ENCODE measurements around the gene CDKN3.
"Not testable (repeated sequence)": the region's sequence is repeated elsewhere in the genome, so short reads cannot be mapped to it uniquely, and the experiment has no call there.

Gene CDKN3

GRCh38 chr14:54370323-54371198 is 26.2 kb upstream of the CDKN3 start:
- DNase-seq: no peak

GRCh38 chr14:54374117-54374884 is 22.5 kb upstream of the CDKN3 start:
- no peak for DNase-seq

GRCh38 chr14:54377501-54377900 is 19.3 kb upstream of the CDKN3 start:
- DNase-seq: no peak

- not testable (repeated sequence) for DNase-seq
These were observed 17.9 kb upstream of the CDKN3 start for GRCh38 chr14:54378893-54379292.

GRCh38 chr14:54380558-54380957 is 16.2 kb upstream of the CDKN3 start:
- DNase-seq: not testable (repeated sequence)

GRCh38 chr14:54381821-54382220 is 15.0 kb upstream of the CDKN3 start:
- DNase-seq: no peak

GRCh38 chr14:54383835-54384234 is 13.0 kb upstream of the CDKN3 start:
- no peak for DNase-seq

GRCh38 chr14:54385556-54385955 is 11.3 kb upstream of the CDKN3 start:
- no peak for DNase-seq

GRCh38 chr14:54387328-54387727 is 9.5 kb upstream of the CDKN3 start:
- DNase-seq: no peak

- DNase-seq: no peak
These were observed 4.5 kb upstream of the CDKN3 start for GRCh38 chr14:54392131-54392859.

- DNase-seq: not testable (repeated sequence)
These were observed 3.6 kb upstream of the CDKN3 start for GRCh38 chr14:54392986-54393884.

- no peak for DNase-seq
These were observed 2.2 kb upstream of the CDKN3 start for GRCh38 chr14:54394596-54394995.

GRCh38 chr14:54395284-54395683 is 1.5 kb upstream of the CDKN3 start:
- no peak for DNase-seq

GRCh38 chr14:54395716-54396115 is 1.1 kb upstream of the CDKN3 start:
- DNase-seq: no peak

- DNase-seq: no peak
These were observed 669 bp upstream of the CDKN3 start for GRCh38 chr14:54396183-54396492.

GRCh38 chr14:54399560-54399959 is 2.8 kb downstream of the CDKN3 start:
- no peak for DNase-seq

GRCh38 chr14:54403401-54404005 is 6.7 kb downstream of the CDKN3 start:
- DNase-seq: not testable (repeated sequence)

GRCh38 chr14:54410215-54410614 is 13.4 kb downstream of the CDKN3 start:
- DNase-seq: no peak

GRCh38 chr14:54411371-54411770 is 14.6 kb downstream of the CDKN3 start:
- no peak for DNase-seq

- DNase-seq: no peak
These were observed 23.8 kb downstream of the CDKN3 start for GRCh38 chr14:54420478-54421142.

GRCh38 chr14:54423991-54424390 is 27.2 kb downstream of the CDKN3 start:
- no peak for DNase-seq
